ENCODE data around the gene KDM8. TPM values are rescaled to one million over a fixed set of nuclear protein-coding genes. Genes with fewer than 3 reads are reported as not detected.

Gene KDM8
- total and polyA plus RNA-seq, 9 of the 15 experiments (the other 6 are each of a cell fraction or from before 2014, with no cell fraction given) = 0.61 to 9.1 (median 5.4) TPM

- TF ChIP-seq ZNF311 (CRISPR knock-in tag; IDR thresholded peaks at IDR 0.05) = no peak
- no peak for TF ChIP-seq PHB (CRISPR knock-in tag; IDR thresholded peaks at IDR 0.05)
- no peak for TF ChIP-seq ZSCAN32 (CRISPR knock-in tag; IDR thresholded peaks at IDR 0.05)
- no peak for TF ChIP-seq PHTF2 (CRISPR knock-in tag; IDR thresholded peaks at IDR 0.05)
- no peak for TF ChIP-seq POLR3G (IDR thresholded peaks at IDR 0.05; ENCODE audit: extremely low read depth, insufficient read length, insufficient replicate concordance)
- TF ChIP-seq BRD9 (IDR thresholded peaks at IDR 0.05; ENCODE audit: low read depth, partially characterized antibody) = no peak
- peak; percentile 73; the same call in 1 of the 2 replicates for TF ChIP-seq ELF1 (tag; IDR thresholded peaks at IDR 0.05)
- TF ChIP-seq BRCA1 (IDR thresholded peaks at IDR 0.05) = no peak
- TF ChIP-seq BRCA1 (CRISPR knock-in tag; IDR thresholded peaks at IDR 0.05) = no peak
- TF ChIP-seq TRIM24 (IDR thresholded peaks at IDR 0.05) = peak in 1 of 2 experiments; percentile 38; a peak in 1 of 4 replicates
- TF ChIP-seq ESRRA (IDR thresholded peaks at IDR 0.05; ENCODE audit: borderline replicate concordance, low read depth) = peak; percentile 54; the same call in 1 of the 2 replicates
- no peak for TF ChIP-seq ZKSCAN3 (CRISPR knock-in tag; IDR thresholded peaks at IDR 0.05)
- TF ChIP-seq ZKSCAN1 (IDR thresholded peaks at IDR 0.05; ENCODE audit: low read depth, low read length) = 0 out of 2 replicates have a peak, but pooled peaks have one; percentile 51
- TF ChIP-seq ZFX (CRISPR knock-in tag; IDR thresholded peaks at IDR 0.05) = peak; percentile 55
- no peak for TF ChIP-seq CLOCK (CRISPR knock-in tag; IDR thresholded peaks at IDR 0.05; ENCODE audit: borderline replicate concordance)
- no peak for TF ChIP-seq PPARD (CRISPR knock-in tag; IDR thresholded peaks at IDR 0.05)
- no peak for TF ChIP-seq SRSF3 (IDR thresholded peaks at IDR 0.05; ENCODE audit: insufficient read depth, low read length)
- TF ChIP-seq TEAD2 (tag; IDR thresholded peaks at IDR 0.05) = no peak
- TF ChIP-seq ZNF165 (CRISPR knock-in tag; IDR thresholded peaks at IDR 0.05; ENCODE audit: borderline replicate concordance) = no peak
- no peak for TF ChIP-seq TAF15 (IDR thresholded peaks at IDR 0.05; ENCODE audit: low read depth, low read length)
- TF ChIP-seq TCF15 (CRISPR knock-in tag; IDR thresholded peaks at IDR 0.05) = no peak
- no peak for TF ChIP-seq MED1 (CRISPR knock-in tag; IDR thresholded peaks at IDR 0.05; ENCODE audit: borderline replicate concordance)
Measured at GRCh38 chr16:27235055-27235937, 32.0 kb downstream of the KDM8 start (continued).

All from K562 (cell line).